Thymus (tissue), 11 donors: Measurements from ENCODE around the gene RHO. TPM values are rescaled to one million over a fixed set of nuclear protein-coding genes. Genes with fewer than 3 reads are reported as not detected.
"Not testable (repeated sequence)": the region's sequence is repeated elsewhere in the genome, so short reads cannot be mapped to it uniquely, and the experiment has no call there.

Source experiments
- DNase-seq, 9 donors: peaks; one replicate each; pipeline ENCODE4 v3.0.0-alpha.2; 2013; ENCODE audit warnings: low spot score in 9 of 9, low read depth in 6 of 9, missing footprints in 1 of 9
- H3K27ac ChIP-seq, 2 donors: one replicate each; pipeline ENCODE4 v1.5.1; 2013; ENCODE audit warnings: control low read depth in 1 of 2, low read depth in 1 of 2, low read length in 1 of 2, mild to moderate bottlenecking in 1 of 2, moderate library complexity in 1 of 2
- H3K27me3 ChIP-seq, 2 donors: one replicate each; pipeline ENCODE4 v1.5.1; 2013; ENCODE audit warnings: low read length in 1 of 2; ENCODE audit not compliant: control insufficient read depth in 2 of 2, insufficient read depth in 1 of 2
- H3K36me3 ChIP-seq, 2 donors: one replicate each; pipeline ENCODE4 v1.5.1; 2013; ENCODE audit warnings: low read length in 1 of 2, mild to moderate bottlenecking in 1 of 2, moderate library complexity in 1 of 2; ENCODE audit not compliant: control insufficient read depth in 2 of 2, insufficient read depth in 2 of 2
- H3K4me1 ChIP-seq, 2 donors: one replicate each; pipeline ENCODE4 v1.5.1; 2013; ENCODE audit warnings: low read length in 2 of 2; ENCODE audit not compliant: control insufficient read depth in 2 of 2, insufficient read depth in 2 of 2
- H3K4me3 ChIP-seq, 2 donors: one replicate each; pipeline ENCODE4 v1.5.1; 2013; ENCODE audit warnings: low read length in 2 of 2, control low read depth in 1 of 2, mild to moderate bottlenecking in 1 of 2
- H3K9me3 ChIP-seq, 2 donors: one replicate each; pipeline ENCODE4 v1.5.1; 2013; ENCODE audit warnings: low read length in 1 of 2, mild to moderate bottlenecking in 1 of 2; ENCODE audit not compliant: control insufficient read depth in 2 of 2, insufficient read depth in 1 of 2
- WGBS: extraction: QIAGEN DNeasy Blood & Tissue Kit; methylation state at CpG from one replicate; pipeline ENCODE4 v1.1.7; 2013; 5-methylcytosine and 5-hydroxymethylcytosine counted together
- polyA plus RNA-seq: library from polyadenylated mRNA; stranded (reverse); fragments of 200-250 nt; gene quantifications from one replicate; pipeline ENCODE4 v1.2.3, GENCODE V29; 2013
- total RNA-seq: library from RNA; stranded (reverse); fragments of 120-200 nt; gene quantifications from one replicate; pipeline ENCODE4 v1.2.4, GENCODE V29; 2013
- donor health status: healthy.

The RHO gene
- total and polyA plus RNA-seq, 2 donors: 0.05 to 0.07 TPM

- no peaks in the 10 kb centered on the region for H3K27me3 ChIP-seq
- 97% methylated on average over 9 of the region's 9 CpGs for WGBS
- H3K9me3 ChIP-seq: no peaks in the 10 kb centered on the region
- no peaks in the 10 kb centered on the region for H3K36me3 ChIP-seq
- peaks cover 0 to 11% of the 10 kb centered on the region in 2 donors for H3K4me1 ChIP-seq
- DNase-seq: no peak
- no peak overlapping the region for H3K4me3 ChIP-seq
- no peak overlapping the region for H3K27ac ChIP-seq
Observed at GRCh38 chr3:129543999-129544398, 15.6 kb downstream of the RHO start.

DNA sequence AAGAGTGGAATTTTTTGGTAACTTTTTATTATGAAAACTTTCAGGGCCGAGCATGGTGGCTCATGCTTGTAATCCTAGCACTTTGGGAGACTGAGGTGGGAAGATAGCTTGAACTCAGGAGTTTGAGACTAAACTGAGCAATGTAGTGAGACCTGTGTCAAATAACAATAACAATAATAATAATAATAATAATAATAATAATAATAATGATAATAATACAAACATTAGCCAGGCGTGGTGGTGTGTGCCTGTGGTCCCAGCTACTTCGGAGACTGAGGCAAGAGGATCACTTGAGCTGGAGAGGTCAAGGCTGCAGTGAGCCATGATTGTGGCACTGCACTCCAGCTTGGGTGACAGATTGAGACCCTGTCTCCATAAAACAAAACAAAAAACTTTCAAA lies 17.5 kb downstream of the RHO start:
- H3K4me3 ChIP-seq, DNase-seq, H3K9me3 ChIP-seq, H3K27ac ChIP-seq, H3K36me3 ChIP-seq, H3K27me3 ChIP-seq: not testable (repeated sequence)
- peaks cover 0 to 25% of the 10 kb centered on the region in 2 donors for H3K4me1 ChIP-seq
- WGBS: 97% methylated on average over 3 of the region's 3 CpGs

GRCh38 chr3:129547241-129547640 lies 18.8 kb downstream of the RHO start:
- Histone ChIP-seq H3K27ac (no peak overlapping the region), H3K27me3 (no peaks in the 10 kb centered on the region), H3K9me3 (no peaks in the 10 kb centered on the region), H3K4me1 (peaks cover 7 to 37% of the 10 kb centered on the region in 2 donors), H3K4me3 (no peak overlapping the region), H3K36me3 (no peaks in the 10 kb centered on the region)
- DNase-seq: no peak
- 98% methylated on average over 24 of the region's 24 CpGs for WGBS

DNA sequence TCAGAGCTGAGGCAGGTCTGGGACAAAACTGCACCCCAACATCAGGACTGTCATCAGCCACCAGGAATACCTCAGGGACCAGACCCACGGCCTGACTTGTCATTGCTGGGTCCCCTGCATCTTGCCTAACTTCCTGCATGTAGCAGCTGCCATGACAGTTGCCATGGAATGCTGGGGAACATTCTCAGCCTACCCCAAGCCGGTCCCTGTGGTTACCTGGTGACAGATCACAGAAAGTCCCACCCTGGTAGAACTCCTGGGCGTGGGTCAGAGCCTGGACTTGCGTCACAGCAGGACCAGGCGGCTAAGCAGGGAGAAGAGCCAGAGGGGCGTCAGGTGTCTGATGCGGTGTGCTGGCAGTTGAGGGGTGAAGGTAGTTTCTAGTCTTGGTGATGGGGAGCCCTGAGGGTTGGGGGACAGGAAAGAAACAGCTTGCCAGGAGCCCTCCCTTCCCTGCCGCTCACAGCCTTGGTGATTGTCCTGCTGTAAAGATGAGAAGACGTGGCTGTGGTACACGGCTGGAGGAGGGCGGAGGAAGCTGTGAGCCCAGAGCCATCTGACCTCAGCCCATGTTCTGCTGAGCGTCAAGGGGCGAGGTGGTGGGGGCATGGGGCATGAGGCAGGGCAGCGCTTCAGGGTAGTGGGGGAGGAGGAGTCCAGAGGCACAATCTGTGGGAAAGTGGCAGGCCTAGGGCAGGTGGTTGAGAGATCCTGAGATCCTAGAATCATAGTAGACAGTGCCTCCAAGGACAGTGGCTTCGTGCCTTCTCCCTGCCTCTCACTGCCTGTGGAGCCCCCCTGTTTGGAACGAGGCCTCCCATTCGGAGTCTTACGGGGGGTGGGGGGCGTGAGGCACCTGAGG lies 19.9 kb downstream of the RHO start:
- H3K27me3 ChIP-seq: no peaks in the 10 kb centered on the region
- H3K4me3 ChIP-seq: no peak overlapping the region
- no peak for DNase-seq
- H3K27ac ChIP-seq: no peak overlapping the region
- 91% methylated on average over 19 of the region's 19 CpGs for WGBS
- H3K36me3 ChIP-seq: no peaks in the 10 kb centered on the region
- no peaks in the 10 kb centered on the region for H3K9me3 ChIP-seq
- H3K4me1 ChIP-seq: peaks cover 13 to 48% of the 10 kb centered on the region in 2 donors

- Histone ChIP-seq H3K36me3 (no peaks in the 10 kb centered on the region), H3K27me3 (no peaks in the 10 kb centered on the region), H3K4me1 (peaks cover 16 to 55% of the 10 kb centered on the region in 2 donors), H3K9me3 (no peaks in the 10 kb centered on the region), H3K27ac (no peak overlapping the region), H3K4me3 (no peak overlapping the region)
- no peak for DNase-seq
- whole genome bisulfite sequencing: 96% methylated on average over 18 of the region's 18 CpGs
Observed at GRCh38 chr3:129549006-129549800, 20.8 kb downstream of the RHO start.

- no peak overlapping the region for H3K27ac ChIP-seq
- no peaks in the 10 kb centered on the region for H3K9me3 ChIP-seq
- WGBS: 76% methylated on average over 3 of the region's 3 CpGs
- DNase-seq: no peak
- H3K36me3 ChIP-seq: no peaks in the 10 kb centered on the region
- peaks cover 16 to 61% of the 10 kb centered on the region in 2 donors for H3K4me1 ChIP-seq
- H3K27me3 ChIP-seq: no peaks in the 10 kb centered on the region
- H3K4me3 ChIP-seq: no peak overlapping the region
Observed at GRCh38 chr3:129549805-129550204, 21.4 kb downstream of the RHO start.

DNA sequence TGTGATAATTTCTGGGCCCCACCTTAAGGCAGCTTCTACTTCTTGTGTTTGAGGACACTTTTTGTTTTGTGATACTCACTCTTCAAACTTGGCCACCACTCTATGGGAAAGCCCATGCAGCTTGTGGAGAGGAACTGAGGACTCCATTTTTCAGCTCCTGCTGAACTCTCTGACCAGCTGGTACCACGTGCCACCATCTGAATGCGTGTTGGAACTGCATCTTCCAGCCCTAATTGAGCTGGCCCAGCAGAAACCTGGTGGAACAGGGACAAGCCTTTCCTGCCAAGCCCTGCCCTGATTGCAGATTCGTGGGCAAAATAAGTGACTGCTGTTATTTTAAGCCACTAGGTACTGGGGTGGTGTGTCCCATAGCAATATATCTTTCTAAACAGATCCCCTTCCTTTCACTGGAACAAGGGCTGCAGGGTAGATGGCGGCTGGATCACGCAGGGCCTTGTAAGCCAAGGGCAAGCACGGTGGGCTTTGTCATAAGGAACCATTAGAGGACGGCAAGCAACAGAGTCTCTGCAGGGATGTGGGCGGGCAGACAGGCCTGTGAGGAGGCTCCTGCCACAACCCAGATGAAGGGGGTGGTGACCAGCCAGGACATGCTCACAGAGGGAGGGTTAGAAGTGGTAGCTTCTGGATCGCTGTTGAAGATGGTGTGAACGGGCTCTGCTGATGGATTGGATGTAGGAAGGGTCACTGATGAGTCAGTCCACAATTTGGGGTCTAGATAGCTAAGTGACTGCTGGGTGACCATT lies 24.0 kb downstream of the RHO start:
- H3K27ac ChIP-seq: no peak overlapping the region
- no peaks in the 10 kb centered on the region for H3K9me3 ChIP-seq
- peaks cover 15 to 19% of the 10 kb centered on the region in 2 donors for H3K36me3 ChIP-seq
- 93% methylated on average over 10 of the region's 10 CpGs for WGBS
- no peak for DNase-seq
- no peaks in the 10 kb centered on the region for H3K27me3 ChIP-seq
- no peak overlapping the region for H3K4me3 ChIP-seq
- H3K4me1 ChIP-seq: peaks cover 22 to 79% of the 10 kb centered on the region in 2 donors

GRCh38 chr3:129553171-129553570 lies 24.7 kb downstream of the RHO start:
- no peak overlapping the region for H3K4me3 ChIP-seq
- H3K4me1 ChIP-seq: peaks cover 22 to 78% of the 10 kb centered on the region in 2 donors
- H3K27me3 ChIP-seq: no peaks in the 10 kb centered on the region
- 89% methylated on average over 6 of the region's 6 CpGs for WGBS
- H3K27ac ChIP-seq: no peak overlapping the region
- no peak for DNase-seq
- peaks cover 18 to 26% of the 10 kb centered on the region in 2 donors for H3K36me3 ChIP-seq
- no peaks in the 10 kb centered on the region for H3K9me3 ChIP-seq
